T47D (cell line): ENCODE data around the gene ABCB1.

Source experiments
- DNase-seq, 2 experiments: peaks; one replicate each; pipeline versions ENCODE4 v3.0.0 to v3.0.0-alpha.2; 2011 to 2012; ENCODE audit warnings: low read depth in 1 of 2, low spot score in 1 of 2
- JUND ChIP-seq: IDR thresholded peaks from 2 replicates; pipeline ENCODE4 v1.6.1; 2012; ENCODE audit warnings: low read depth
- in situ Hi-C: cut with HindIII; loops from 2 replicates; pipeline ENCODE4 v1.10.0; 2016; ENCODE audit warnings: low sequenced_read_pairs, low pct_unique_long_range_greater_than_20kb

ABCB1 gene

GRCh38 chr7:87566311-87566900, 34.3 kb downstream of the ABCB1 start:
- no peak for TF ChIP-seq JUND
- in situ Hi-C loops, result no loop called here
- no peak for DNase-seq

DNA sequence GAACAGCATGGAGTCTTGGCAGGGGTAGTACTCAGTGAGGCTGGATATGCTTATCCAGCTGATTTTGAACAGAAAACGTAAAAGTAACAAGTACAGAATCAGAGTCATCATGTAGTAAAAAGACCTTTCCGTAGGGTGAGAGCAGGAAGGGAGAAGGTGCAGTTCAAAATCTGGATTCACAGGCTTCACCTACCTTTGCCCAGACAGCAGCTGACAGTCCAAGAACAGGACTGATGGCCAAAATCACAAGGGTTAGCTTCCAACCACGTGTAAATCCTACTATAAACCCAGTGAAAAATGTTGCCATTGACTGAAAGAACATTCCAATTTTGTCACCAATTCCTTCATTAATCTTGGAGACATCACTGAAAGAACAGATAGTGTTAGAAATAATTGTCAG, 34.8 kb downstream of the ABCB1 start:
- DNase-seq, result no peak
- TF ChIP-seq JUND, result no peak
- in situ Hi-C loops, result no loop called here

DNA sequence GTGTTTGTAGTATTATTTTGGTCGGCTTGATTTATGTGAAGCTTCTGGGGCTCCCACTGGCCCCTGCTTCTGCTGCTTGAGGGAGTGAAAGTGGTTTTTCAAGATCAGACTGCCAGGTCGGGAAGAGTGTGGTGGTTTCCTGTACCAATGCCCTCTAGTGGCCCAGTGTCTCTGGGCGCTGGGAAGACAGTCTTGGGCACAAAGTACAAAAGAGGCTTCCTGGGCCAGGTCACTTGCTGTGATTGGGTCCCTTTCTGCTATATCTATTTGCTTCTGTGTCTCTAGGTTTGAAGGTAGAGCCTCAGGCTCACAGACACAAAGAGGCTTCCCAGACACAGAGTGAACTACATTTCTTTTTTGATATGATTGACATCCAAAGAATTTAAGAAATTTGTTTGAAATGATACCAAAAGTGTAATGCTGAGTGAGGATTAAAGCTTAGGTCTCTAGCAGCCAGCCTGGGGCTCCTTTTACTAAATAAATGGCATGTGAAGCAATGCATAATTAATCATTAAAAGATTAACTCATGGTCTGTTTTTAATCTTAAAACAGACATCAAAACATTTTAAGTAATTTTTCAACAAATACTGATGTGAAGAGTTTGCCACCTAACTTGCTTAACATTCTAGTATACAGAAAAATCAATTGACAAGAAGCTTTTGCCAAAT, 36.3 kb downstream of the ABCB1 start:
- in situ Hi-C loops, result no loop called here
- peak; percentile 39 to 76 for DNase-seq
- TF ChIP-seq JUND, result no peak

- no peak for DNase-seq
- no peak for TF ChIP-seq JUND
- in situ Hi-C loops, result no loop called here
Observed at GRCh38 chr7:87561702-87562101, 39.0 kb downstream of the ABCB1 start.

- no peak for TF ChIP-seq JUND
- in situ Hi-C loops, result no loop called here
- DNase-seq, result no peak
Observed at GRCh38 chr7:87561102-87561501, 39.6 kb downstream of the ABCB1 start.

DNA sequence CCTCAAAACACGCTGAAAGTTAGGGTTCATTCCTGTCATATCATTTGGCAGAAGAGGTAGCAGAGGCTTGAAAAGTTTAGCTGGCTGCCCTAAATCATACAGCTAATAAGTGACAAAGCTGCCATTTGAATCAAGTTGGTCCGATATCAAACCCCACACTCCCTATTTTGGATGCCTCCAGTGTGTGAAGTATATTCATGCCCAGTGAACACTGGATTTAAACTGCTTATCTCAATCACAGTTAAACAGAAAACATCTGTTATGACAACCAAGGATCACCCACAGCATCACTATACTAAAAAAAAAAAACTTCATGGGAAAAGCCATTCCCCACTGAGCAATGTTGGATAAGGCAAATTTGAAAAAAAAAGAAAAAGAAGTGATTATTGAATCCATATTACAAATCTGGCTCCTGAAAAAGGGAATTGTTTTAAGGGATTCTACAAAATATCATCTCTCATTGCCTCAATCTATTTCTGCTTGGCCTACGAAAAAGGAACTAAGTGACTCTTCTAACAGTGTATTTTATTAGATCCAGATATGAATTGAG, 48.3 kb downstream of the ABCB1 start:
- in situ Hi-C loops, result no loop called here
- DNase-seq, result no peak

DNA sequence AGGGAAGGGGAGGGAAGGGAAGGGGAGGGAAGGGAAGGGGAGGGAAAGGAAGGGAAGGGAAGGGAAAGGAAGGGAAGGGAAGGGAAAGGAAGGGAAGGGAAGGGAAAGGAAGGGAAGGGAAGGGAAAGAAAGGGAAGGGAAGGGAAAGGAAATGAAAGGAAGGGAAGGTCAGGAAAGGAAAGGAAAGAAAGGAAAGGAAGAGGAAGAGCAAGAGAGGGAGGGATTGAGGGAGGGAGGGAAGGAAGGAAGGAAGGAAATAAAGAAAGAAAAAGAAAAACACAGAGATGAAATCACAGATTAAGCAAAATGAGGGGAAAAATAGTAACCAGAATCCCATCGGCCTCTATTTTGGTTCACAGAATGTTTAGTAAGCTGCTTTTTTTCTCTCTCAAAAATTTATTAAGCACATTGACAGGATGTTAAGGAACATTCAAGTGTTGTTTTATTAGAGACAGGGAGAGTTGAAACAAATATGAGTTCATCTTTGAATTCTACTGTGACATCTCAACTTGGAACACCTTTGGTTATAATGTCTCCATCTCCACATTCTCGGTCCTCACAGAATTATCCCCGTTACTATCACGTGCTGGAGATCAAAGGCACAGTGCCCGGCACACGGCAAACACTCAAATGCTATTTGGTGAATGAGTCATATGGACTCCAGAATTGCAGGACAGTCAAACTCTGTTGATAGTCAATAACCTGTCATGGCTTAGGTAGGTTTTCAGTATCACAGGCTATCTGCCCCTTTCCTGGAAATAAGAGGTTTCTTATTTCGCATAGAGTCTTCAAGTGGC, 52.4 kb downstream of the ABCB1 start:
- TF ChIP-seq JUND, result no peak
- peak in 1 of 2 experiments; percentile 16 for DNase-seq
- in situ Hi-C loops, result no loop called here

More for the DNA sequence above, 48.3 kb downstream of the ABCB1 start:
- no peak for TF ChIP-seq JUND

DNA sequence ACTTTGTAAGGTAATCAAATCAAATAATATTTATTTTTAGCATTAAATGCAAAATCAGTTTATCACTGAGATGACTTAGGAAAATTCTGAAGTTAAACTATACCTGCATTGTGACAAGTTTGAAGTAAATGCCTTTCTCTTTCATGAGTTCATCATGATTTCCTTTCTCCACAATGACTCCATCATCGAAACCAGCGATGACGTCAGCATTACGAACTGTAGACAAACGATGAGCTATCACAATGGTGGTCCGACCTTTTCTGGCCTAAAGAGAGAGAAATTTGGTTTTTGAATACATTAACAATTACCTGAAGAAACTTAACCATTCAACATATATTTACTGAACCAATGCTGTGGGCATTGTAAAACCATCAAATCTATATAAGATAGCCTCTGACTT, 54.9 kb downstream of the ABCB1 start:
- TF ChIP-seq JUND, result no peak
- in situ Hi-C loops, result no loop called here
- DNase-seq, result no peak

DNA sequence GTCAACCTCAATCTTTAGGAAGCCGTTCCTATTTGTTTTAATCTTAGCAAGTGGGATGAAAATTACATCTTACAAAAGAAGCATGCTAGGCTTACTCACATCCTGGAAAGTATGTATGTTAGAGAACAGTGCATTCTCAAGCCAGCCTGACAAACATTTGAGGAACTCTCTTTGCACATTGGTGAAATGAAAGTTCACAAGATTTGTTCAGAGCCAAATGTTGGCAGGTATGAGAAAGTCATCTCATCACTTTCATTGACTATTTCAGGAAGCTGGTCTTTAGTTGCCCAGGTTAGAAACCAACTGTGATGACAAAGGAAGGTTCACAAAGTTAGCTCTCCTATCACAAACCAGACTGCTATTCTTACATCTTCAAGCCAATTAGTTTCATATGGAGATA, 57.1 kb downstream of the ABCB1 start:
- TF ChIP-seq JUND, result no peak

GRCh38 chr7:87541648-87542047, 59.0 kb downstream of the ABCB1 start:
- TF ChIP-seq JUND, result no peak

More for the DNA sequence above, 57.1 kb downstream of the ABCB1 start:
- DNase-seq, result no peak
- in situ Hi-C loops, result no loop called here

GRCh38 chr7:87538052-87538451, 62.6 kb downstream of the ABCB1 start:
- DNase-seq, result peak in 1 of 2 experiments; percentile 9
- TF ChIP-seq JUND, result no peak
- in situ Hi-C loops, result no loop called here

More at GRCh38 chr7:87541648-87542047, 59.0 kb downstream of the ABCB1 start:
- no peak for DNase-seq
- in situ Hi-C loops, result no loop called here

GRCh38 chr7:87534072-87534471, 66.6 kb downstream of the ABCB1 start:
- no peak for DNase-seq
- no peak for TF ChIP-seq JUND
- in situ Hi-C loops, result no loop called here

- TF ChIP-seq JUND, result no peak
- no peak for DNase-seq
- in situ Hi-C loops, result no loop called here
Observed at GRCh38 chr7:87530126-87530525, 70.6 kb downstream of the ABCB1 start.
